ENCODE measurements around the gene NDUFAB1.

GRCh38 chr16:23557779-23558702 is 38.1 kb downstream of the NDUFAB1 start:
- no peak for TF ChIP-seq POLR2AphosphoS5 (IDR thresholded peaks at IDR 0.05)
- TF ChIP-seq CTCF (IDR thresholded peaks at IDR 0.05) = no peak
- no peak for TF ChIP-seq EP300 (IDR thresholded peaks at IDR 0.05)
